IPS-20b (cell line): ENCODE results near the gene PHKB.
"Not testable (repeated sequence)": the region's sequence is repeated elsewhere in the genome, so short reads cannot be mapped to it uniquely, and the experiment has no call there.

Source experiments
- H3K27ac ChIP-seq: one replicate; pipeline ENCODE4 v1.5.1; 2013; ENCODE audit warnings: low read length
- H3K27me3 ChIP-seq: 2 replicates; pipeline ENCODE4 v1.6.1; 2013; ENCODE audit warnings: mild to moderate bottlenecking, low read length, inconsistent platforms; ENCODE audit not compliant: insufficient read depth
- H3K36me3 ChIP-seq: 2 replicates; pipeline ENCODE4 v1.6.1; 2013; ENCODE audit warnings: low read depth, mild to moderate bottlenecking, inconsistent platforms, low read length, moderate library complexity; ENCODE audit not compliant: insufficient read depth
- H3K4me1 ChIP-seq: 2 replicates; pipeline ENCODE4 v1.6.1; 2013; ENCODE audit warnings: mild to moderate bottlenecking, control low read depth, inconsistent platforms, low read length, moderate library complexity; ENCODE audit not compliant: insufficient read depth
- H3K4me3 ChIP-seq: 2 replicates; pipeline ENCODE4 v1.5.1; 2013; ENCODE audit warnings: mild to moderate bottlenecking, low read length, inconsistent platforms
- H3K9ac ChIP-seq: 2 replicates; pipeline ENCODE4 v1.6.1; 2013; ENCODE audit warnings: low read depth, mild to moderate bottlenecking, inconsistent platforms, low read length, moderate library complexity
- H3K9me3 ChIP-seq: 2 replicates; pipeline ENCODE4 v1.6.1; 2013; ENCODE audit warnings: mild to moderate bottlenecking, low read depth, low read length, inconsistent platforms; ENCODE audit not compliant: insufficient read depth

Gene PHKB

GRCh38 chr16:47519037-47519436, 57.9 kb downstream of the PHKB start:
- H3K36me3 ChIP-seq = no peaks in the 10 kb centered on the region
- H3K27ac ChIP-seq = no peak overlapping the region

GRCh38 chr16:47519546-47519945, 58.4 kb downstream of the PHKB start:
- Histone ChIP-seq H3K36me3 (no peaks in the 10 kb centered on the region), H3K4me1 (no peaks in the 10 kb centered on the region), H3K9ac (no peak overlapping the region), H3K4me3 (no peak overlapping the region), H3K27me3 (no peaks in the 10 kb centered on the region), H3K27ac (no peak overlapping the region), H3K9me3 (no peaks in the 10 kb centered on the region)

More at GRCh38 chr16:47519037-47519436, 57.9 kb downstream of the PHKB start:
- Histone ChIP-seq H3K9me3 (no peaks in the 10 kb centered on the region), H3K9ac (no peak overlapping the region), H3K4me3 (no peak overlapping the region), H3K27me3 (no peaks in the 10 kb centered on the region), H3K4me1 (no peaks in the 10 kb centered on the region)

- H3K36me3 ChIP-seq = no peaks in the 10 kb centered on the region
- no peak overlapping the region for H3K9ac ChIP-seq
- no peaks in the 10 kb centered on the region for H3K9me3 ChIP-seq
- no peak overlapping the region for H3K27ac ChIP-seq
- H3K4me3 ChIP-seq = no peak overlapping the region
- no peaks in the 10 kb centered on the region for H3K4me1 ChIP-seq
- no peaks in the 10 kb centered on the region for H3K27me3 ChIP-seq
Measured at GRCh38 chr16:47519996-47520679, 59.0 kb downstream of the PHKB start.

- Histone ChIP-seq H3K4me3 (no peak overlapping the region), H3K9ac (no peak overlapping the region), H3K27ac (no peak overlapping the region), H3K36me3 (no peaks in the 10 kb centered on the region), H3K9me3 (no peaks in the 10 kb centered on the region), H3K4me1 (no peaks in the 10 kb centered on the region), H3K27me3 (no peaks in the 10 kb centered on the region)
Measured at GRCh38 chr16:47523342-47524006, 62.3 kb downstream of the PHKB start.

- H3K36me3 ChIP-seq = no peaks in the 10 kb centered on the region
- H3K9me3 ChIP-seq = no peaks in the 10 kb centered on the region
- no peaks in the 10 kb centered on the region for H3K27me3 ChIP-seq
- no peak overlapping the region for H3K27ac ChIP-seq
- H3K4me3 ChIP-seq = no peak overlapping the region
- no peak overlapping the region for H3K9ac ChIP-seq
- H3K4me1 ChIP-seq = no peaks in the 10 kb centered on the region
Measured at GRCh38 chr16:47524007-47524405, 62.9 kb downstream of the PHKB start.

- Histone ChIP-seq H3K27me3 (no peaks in the 10 kb centered on the region), H3K27ac (no peak overlapping the region), H3K4me3 (no peak overlapping the region), H3K9ac (no peak overlapping the region), H3K36me3 (no peaks in the 10 kb centered on the region), H3K4me1 (no peaks in the 10 kb centered on the region), H3K9me3 (no peaks in the 10 kb centered on the region)
Measured at GRCh38 chr16:47528431-47528830, 67.3 kb downstream of the PHKB start.

- Histone ChIP-seq H3K4me3 (no peak overlapping the region), H3K27me3 (no peaks in the 10 kb centered on the region), H3K36me3 (no peaks in the 10 kb centered on the region), H3K27ac (no peak overlapping the region), H3K9ac (no peak overlapping the region), H3K9me3 (no peaks in the 10 kb centered on the region), H3K4me1 (no peaks in the 10 kb centered on the region)
Measured at GRCh38 chr16:47533744-47534292, 72.7 kb downstream of the PHKB start.

DNA sequence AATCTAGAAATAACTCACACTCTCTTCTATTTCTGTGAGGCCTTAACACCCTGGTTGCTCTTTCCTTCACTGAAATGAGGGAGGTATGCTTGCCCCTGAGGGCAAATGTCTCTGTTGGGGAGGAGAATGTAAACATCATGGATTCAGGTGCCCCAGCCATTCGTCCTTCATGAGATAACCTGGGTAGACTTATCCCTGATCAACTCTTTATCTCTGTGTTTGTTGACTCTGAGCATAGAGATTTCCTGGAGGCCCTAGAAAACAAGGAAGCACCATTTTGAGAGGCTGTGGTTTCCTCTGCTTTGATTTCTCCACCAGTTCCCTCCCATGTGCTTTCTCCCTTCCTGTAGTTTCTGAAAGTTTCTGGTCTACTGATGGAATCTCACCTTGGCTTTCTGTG, 77.3 kb downstream of the PHKB start:
- Histone ChIP-seq H3K9me3 (peaks cover 4% of the 10 kb centered on the region), H3K27ac (no peak overlapping the region), H3K36me3 (no peaks in the 10 kb centered on the region), H3K27me3 (no peaks in the 10 kb centered on the region), H3K9ac (no peak overlapping the region), H3K4me1 (no peaks in the 10 kb centered on the region), H3K4me3 (no peak overlapping the region)

GRCh38 chr16:47539707-47540670, 78.9 kb downstream of the PHKB start:
- H3K36me3 ChIP-seq, H3K4me1 ChIP-seq, H3K9ac ChIP-seq, H3K27me3 ChIP-seq, H3K27ac ChIP-seq, H3K9me3 ChIP-seq, H3K4me3 ChIP-seq: not testable (repeated sequence)

DNA sequence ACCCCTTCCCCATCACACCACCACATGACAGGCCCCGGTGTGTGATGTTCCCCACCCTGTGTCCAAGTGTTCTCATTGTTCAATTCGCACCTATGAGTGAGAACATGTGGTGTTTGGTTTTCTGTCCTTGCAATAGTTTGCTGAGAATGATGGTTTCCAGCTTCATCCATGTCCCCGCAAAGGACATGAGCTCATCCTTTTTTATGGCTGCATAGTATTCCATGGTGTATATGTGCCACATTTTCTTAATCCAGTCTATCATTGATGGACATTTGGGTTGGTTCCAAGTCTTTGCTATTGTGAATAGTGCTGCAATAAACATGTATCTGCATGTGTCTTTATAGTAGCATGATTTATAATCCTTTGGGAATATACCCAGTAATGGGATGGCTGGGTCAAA, 80.0 kb downstream of the PHKB start:
- H3K27me3 ChIP-seq, H3K4me1 ChIP-seq, H3K27ac ChIP-seq, H3K36me3 ChIP-seq, H3K9ac ChIP-seq, H3K4me3 ChIP-seq: not testable (repeated sequence)
- peaks cover 14% of the 10 kb centered on the region for H3K9me3 ChIP-seq

DNA sequence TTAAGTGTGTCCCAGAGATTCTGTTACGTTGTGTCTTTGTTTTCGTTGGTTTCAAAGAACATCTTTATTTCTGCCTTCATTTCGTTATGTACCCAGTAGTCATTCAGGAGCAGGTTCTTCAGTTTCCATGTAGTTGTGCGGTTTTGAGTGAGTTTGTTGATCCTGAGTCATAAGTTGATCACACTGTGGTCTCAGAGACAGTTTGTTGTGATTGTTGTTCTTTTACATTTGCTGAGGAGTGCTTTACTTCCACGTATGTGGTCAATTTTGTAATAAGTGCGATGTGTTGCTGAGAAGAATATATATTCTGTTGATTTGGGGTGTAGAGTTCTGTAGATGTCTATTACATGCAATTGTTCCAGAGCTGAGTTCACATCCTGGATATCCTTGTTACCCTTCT, 83.1 kb downstream of the PHKB start:
- H3K9ac ChIP-seq, H3K27ac ChIP-seq, H3K4me1 ChIP-seq, H3K4me3 ChIP-seq, H3K27me3 ChIP-seq: not testable (repeated sequence)
- peaks cover 14% of the 10 kb centered on the region; the same call in 1 of the 2 replicates for H3K36me3 ChIP-seq
- peaks cover 32% of the 10 kb centered on the region for H3K9me3 ChIP-seq
